ENCODE results near the gene KLHL29. TPM values are rescaled to one million over a fixed set of nuclear protein-coding genes. Genes with fewer than 3 reads are reported as not detected.

Gene KLHL29
- total RNA-seq, 2 experiments from 2014 or later = 0.23 to 0.66 TPM

DNA sequence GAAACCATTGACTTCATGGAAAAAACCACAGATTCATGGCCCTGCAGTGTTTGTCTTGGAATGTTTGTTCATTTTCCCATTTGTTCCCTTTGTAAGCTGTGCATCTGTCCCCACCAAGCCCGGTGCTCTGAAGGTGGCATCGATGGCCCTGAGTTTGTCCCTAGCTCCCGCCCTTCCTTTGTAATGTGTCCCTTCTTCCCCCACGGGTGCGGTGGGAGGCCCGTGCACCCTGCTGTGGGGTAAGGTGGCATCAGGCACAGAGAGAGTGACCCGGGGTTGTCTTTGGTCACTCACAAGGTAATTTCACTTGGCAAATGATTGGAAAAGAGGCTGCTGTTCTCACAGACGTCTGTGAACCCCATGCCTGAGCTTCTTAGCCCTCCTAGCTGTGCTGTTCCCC, 28.7 kb downstream of the KLHL29 start:
- Histone ChIP-seq H3K27ac (ENCODE audit: low read depth, low read length, poor library complexity, severe bottlenecking) (no peak overlapping the region), H3K4me2 (ENCODE audit: low read length) (no peak overlapping the region), H3K79me2 (ENCODE audit: insufficient read depth, low read depth, low read length) (no peaks in the 10 kb centered on the region), H3K4me3 (ENCODE audit: low read depth, low read length, poor library complexity, severe bottlenecking) (no peak overlapping the region), H3K9me3 (ENCODE audit: low read length) (no peaks in the 10 kb centered on the region), H3K36me3 (ENCODE audit: insufficient read depth, low read length) (no peaks in the 10 kb centered on the region), H3K9me2 (ENCODE audit: insufficient read depth, low read length) (no peaks in the 10 kb centered on the region), H4K20me1 (ENCODE audit: insufficient read depth, low read length) (no peaks in the 10 kb centered on the region), H3K4me1 (ENCODE audit: insufficient read depth, low read length, poor library complexity, severe bottlenecking) (no peaks in the 10 kb centered on the region), H2AFZ (ENCODE audit: low read length) (no peak overlapping the region)
- no peak for TF ChIP-seq EZH2phosphoT487 (IDR thresholded peaks at IDR 0.05; ENCODE audit: borderline replicate concordance, low read depth, low read length)
- TF ChIP-seq, protein P1, sequence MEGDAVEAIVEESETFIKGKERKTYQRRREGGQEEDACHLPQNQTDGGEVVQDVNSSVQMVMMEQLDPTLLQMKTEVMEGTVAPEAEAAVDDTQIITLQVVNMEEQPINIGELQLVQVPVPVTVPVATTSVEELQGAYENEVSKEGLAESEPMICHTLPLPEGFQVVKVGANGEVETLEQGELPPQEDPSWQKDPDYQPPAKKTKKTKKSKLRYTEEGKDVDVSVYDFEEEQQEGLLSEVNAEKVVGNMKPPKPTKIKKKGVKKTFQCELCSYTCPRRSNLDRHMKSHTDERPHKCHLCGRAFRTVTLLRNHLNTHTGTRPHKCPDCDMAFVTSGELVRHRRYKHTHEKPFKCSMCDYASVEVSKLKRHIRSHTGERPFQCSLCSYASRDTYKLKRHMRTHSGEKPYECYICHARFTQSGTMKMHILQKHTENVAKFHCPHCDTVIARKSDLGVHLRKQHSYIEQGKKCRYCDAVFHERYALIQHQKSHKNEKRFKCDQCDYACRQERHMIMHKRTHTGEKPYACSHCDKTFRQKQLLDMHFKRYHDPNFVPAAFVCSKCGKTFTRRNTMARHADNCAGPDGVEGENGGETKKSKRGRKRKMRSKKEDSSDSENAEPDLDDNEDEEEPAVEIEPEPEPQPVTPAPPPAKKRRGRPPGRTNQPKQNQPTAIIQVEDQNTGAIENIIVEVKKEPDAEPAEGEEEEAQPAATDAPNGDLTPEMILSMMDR (conservative IDR thresholded peaks at IDR 0.05; ENCODE audit: low read length) = no peak
- BruUV-seq (replicated peaks) = no TSS peak
- CTCF ChIA-PET (ENCODE audit: unreplicated experiment) = no interaction called here
- DNase-seq (ENCODE audit: low spot score) = no peak
- POLR2A ChIA-PET = interaction anchor here (0.9 kb wide), 1 partner anchor 97 kb away, joined by 3 read pairs; no protein-coding TSS in a partner anchor
- intact Hi-C loops (cut with micrococcal nuclease; ENCODE audit: unreplicated experiment) = no loop called here

DNA sequence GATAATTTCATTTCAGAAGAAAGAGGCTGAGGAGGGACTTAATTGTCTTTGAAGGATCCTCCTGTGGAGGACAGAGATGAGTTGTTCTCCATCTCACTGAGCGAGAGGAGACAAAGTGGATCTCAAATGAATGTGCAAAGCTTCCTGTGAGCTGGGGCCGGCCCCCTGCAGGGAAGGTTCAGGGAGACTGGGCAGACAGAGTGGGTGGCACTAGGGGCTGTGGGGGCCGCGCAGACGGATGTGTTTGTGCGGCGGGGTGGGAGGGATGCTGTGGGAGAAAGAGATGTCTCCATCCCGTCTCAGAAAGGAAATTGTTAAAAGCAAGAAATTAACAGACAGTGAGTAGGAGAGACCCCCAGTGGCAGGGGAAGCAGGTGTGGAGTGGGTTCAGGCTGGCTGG, 29.1 kb downstream of the KLHL29 start:
- H3K9me3 ChIP-seq (ENCODE audit: low read length) = no peaks in the 10 kb centered on the region
- H3K36me3 ChIP-seq (ENCODE audit: insufficient read depth, low read length) = no peaks in the 10 kb centered on the region
- no peak overlapping the region for H3K4me3 ChIP-seq (ENCODE audit: low read depth, low read length, poor library complexity, severe bottlenecking)
- no peaks in the 10 kb centered on the region for H3K4me1 ChIP-seq (ENCODE audit: insufficient read depth, low read length, poor library complexity, severe bottlenecking)
- H3K4me2 ChIP-seq (ENCODE audit: low read length) = no peak overlapping the region
- H3K9me2 ChIP-seq (ENCODE audit: insufficient read depth, low read length) = no peaks in the 10 kb centered on the region
- DNase-seq (ENCODE audit: low spot score) = no peak
- H2AFZ ChIP-seq (ENCODE audit: low read length) = no peak overlapping the region
- TF ChIP-seq, protein P1 (conservative IDR thresholded peaks at IDR 0.05; ENCODE audit: low read length) = no peak
- no peak for TF ChIP-seq EZH2phosphoT487 (IDR thresholded peaks at IDR 0.05; ENCODE audit: borderline replicate concordance, low read depth, low read length)
- H3K79me2 ChIP-seq (ENCODE audit: insufficient read depth, low read depth, low read length) = no peaks in the 10 kb centered on the region
- CTCF ChIA-PET (ENCODE audit: unreplicated experiment) = no interaction called here
- POLR2A ChIA-PET = no interaction called here
- BruUV-seq (replicated peaks) = no TSS peak
- no peaks in the 10 kb centered on the region for H4K20me1 ChIP-seq (ENCODE audit: insufficient read depth, low read length)
- intact Hi-C loops (cut with micrococcal nuclease; ENCODE audit: unreplicated experiment) = no loop called here
- no peak overlapping the region for H3K27ac ChIP-seq (ENCODE audit: low read depth, low read length, poor library complexity, severe bottlenecking)

DNA sequence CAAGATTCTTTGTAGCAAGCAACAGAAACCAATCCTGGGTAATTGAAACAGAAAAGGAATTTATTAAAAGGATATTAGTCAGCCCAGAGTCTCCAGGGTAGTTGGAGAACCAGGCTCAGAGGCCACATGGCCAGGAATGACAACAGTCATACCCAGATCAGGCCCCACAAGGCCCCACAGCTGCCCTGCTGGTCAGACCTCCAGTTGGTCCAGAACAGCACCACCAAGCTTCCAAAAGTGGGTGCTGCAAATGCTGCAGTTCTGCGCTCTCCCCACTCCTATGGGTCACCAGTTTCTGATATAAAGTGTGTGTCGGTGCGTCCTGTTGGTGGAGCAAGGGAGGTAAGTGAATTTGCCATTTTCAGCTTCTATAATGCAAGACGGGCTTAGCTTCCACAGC, 29.9 kb downstream of the KLHL29 start:
- POLR2A ChIA-PET = no interaction called here
- intact Hi-C loops (cut with micrococcal nuclease; ENCODE audit: unreplicated experiment) = no loop called here
- TF ChIP-seq EZH2phosphoT487 (IDR thresholded peaks at IDR 0.05; ENCODE audit: borderline replicate concordance, low read depth, low read length) = no peak
- TF ChIP-seq, protein P1 (conservative IDR thresholded peaks at IDR 0.05; ENCODE audit: low read length) = peak; percentile 58
- H3K9me2 ChIP-seq (ENCODE audit: insufficient read depth, low read length) = no peaks in the 10 kb centered on the region
- no peaks in the 10 kb centered on the region for H3K4me1 ChIP-seq (ENCODE audit: insufficient read depth, low read length, poor library complexity, severe bottlenecking)
- no TSS peak for BruUV-seq (replicated peaks)
- no peaks in the 10 kb centered on the region for H3K36me3 ChIP-seq (ENCODE audit: insufficient read depth, low read length)
- H3K4me2 ChIP-seq (ENCODE audit: low read length) = no peak overlapping the region
- no peaks in the 10 kb centered on the region for H3K9me3 ChIP-seq (ENCODE audit: low read length)
- H3K79me2 ChIP-seq (ENCODE audit: insufficient read depth, low read depth, low read length) = no peaks in the 10 kb centered on the region
- CTCF ChIA-PET (ENCODE audit: unreplicated experiment) = interaction anchor here (1.7 kb wide), 1 partner anchor 10 kb away, joined by 4 read pairs; no protein-coding TSS in a partner anchor
- H3K27ac ChIP-seq (ENCODE audit: low read depth, low read length, poor library complexity, severe bottlenecking) = no peak overlapping the region
- no peak for DNase-seq (ENCODE audit: low spot score)
- H2AFZ ChIP-seq (ENCODE audit: low read length) = no peak overlapping the region
- no peak overlapping the region for H3K4me3 ChIP-seq (ENCODE audit: low read depth, low read length, poor library complexity, severe bottlenecking)
- no peaks in the 10 kb centered on the region for H4K20me1 ChIP-seq (ENCODE audit: insufficient read depth, low read length)

All from OCI-LY7 (cell line).